GM08714 (cell line): Measurements from ENCODE around the gene SPRED2.

ENCODE experiments used
- H3K4me3 ChIP-seq: fragments of 200-500 bp; sonication (Bioruptor generic); 2 replicates; pipeline ENCODE4 v1.5.1; 2014; ENCODE audit warnings: mild to moderate bottlenecking, low read length, inconsistent platforms
- ZNF274 ChIP-seq: IDR thresholded peaks from 2 replicates; pipeline ENCODE4 v1.6.1; 2012; ENCODE audit warnings: mild to moderate bottlenecking, low read depth, low read length

The SPRED2 gene

DNA sequence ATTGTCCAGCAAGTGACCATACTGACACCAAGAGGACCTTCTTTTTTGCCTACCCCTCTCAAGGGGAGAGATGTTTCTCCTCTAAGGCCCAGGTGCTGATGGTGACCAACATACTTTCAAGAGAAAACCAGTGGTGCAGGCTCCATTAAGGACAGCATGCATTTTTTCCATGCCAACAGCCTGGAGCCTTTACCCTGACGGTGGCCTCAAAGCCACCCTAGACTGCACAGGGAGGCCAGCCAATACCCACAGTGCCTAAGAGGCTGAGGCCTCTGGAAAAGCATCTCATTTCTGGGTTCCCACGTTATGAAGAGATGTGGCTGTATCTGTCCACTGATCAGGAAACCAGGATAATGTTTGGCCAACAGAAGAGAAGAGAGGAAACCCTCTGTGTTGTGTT, 19.3 kb downstream of the SPRED2 start:
- H3K4me3 ChIP-seq = no peak overlapping the region

DNA sequence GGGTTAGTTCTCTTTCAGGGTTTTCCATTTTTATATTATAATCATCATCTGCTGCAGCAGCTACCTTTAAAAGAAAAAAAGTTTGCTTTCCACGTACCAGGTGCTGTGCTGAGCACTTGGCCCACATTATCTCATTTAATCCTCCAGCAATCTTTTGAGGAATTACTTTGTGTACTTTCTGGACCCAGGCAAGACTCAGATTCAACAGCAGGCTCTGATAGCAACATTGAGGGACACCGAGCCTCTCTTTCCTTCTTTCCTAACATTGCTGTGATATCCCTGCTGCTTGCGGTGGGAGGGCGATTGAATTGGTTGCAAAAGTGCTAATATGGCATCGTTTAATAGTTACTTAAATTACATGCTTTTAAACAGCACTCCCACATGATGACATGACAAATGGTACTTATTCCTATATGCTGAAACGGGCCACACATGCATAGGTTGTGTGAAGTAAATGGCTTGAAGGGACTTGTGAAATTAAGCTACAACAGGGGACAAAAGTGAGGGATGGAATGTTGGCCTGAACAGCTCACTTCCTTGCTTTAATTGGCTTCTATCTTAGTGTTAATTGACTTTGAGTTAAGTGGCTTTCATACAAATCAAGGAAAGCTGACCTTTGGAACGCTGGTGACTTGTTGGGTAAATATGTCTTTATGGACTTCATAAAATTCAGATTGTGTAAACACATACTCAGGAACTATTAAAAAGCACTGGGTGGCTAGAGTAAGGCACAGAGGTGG, 21.2 kb downstream of the SPRED2 start:
- no peak for TF ChIP-seq ZNF274
- no peak overlapping the region for H3K4me3 ChIP-seq

More for the DNA sequence above, 19.3 kb downstream of the SPRED2 start:
- no peak for TF ChIP-seq ZNF274

GRCh38 chr2:65409045-65409444, 23.4 kb downstream of the SPRED2 start:
- no peak overlapping the region for H3K4me3 ChIP-seq
- no peak for TF ChIP-seq ZNF274

- no peak for TF ChIP-seq ZNF274
- no peak overlapping the region for H3K4me3 ChIP-seq
These were observed 25.2 kb downstream of the SPRED2 start for GRCh38 chr2:65407240-65407639.

DNA sequence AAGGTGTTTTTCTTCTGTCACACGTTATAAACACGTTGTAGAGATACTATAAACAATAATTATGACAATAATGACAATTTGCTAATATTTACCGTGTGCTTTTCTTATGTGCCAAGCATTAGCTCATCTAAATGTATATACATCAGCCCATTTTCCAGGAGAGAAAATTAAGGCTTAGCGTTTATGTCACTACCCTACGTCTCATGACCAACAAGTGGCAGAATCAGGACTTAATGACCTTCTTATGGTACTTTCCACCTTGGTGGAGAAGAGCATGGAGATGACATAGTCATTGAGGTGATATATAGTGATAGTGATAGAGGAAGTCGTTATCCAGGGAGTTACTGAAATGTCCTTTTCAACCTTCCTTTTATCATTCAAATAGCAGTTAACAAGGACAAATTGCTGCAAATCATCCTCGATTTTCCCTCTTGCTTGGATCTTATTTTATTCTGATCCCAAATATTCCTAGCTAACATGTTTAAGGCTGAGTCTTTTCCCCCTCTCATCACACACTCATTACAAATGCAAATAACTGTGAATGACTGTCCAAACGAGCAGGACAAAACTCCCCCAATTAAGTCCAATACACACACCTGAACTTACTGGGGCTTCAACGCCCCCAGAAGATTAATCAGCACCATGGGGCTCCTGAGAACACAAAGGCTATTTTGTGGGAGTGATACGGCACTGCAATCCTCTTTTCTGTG, 27.3 kb downstream of the SPRED2 start:
- no peak overlapping the region for H3K4me3 ChIP-seq
- no peak for TF ChIP-seq ZNF274

DNA sequence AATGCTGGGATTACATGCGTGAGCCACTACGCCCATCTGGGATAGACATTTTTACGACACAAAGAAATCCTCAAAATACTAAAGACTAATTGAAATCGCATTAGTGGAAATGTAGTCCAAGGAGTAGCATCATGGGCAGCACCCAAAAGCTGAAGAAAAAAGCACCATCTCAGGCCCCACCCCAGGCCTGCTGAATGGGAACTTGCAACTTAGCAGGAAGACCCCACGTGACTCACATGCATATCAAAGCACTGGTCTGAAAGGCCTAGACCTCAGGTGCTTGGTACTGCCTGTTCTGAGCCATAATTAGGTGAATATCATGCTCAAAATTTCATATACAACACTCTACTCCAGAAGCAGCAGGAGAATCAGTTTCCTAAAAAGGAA, 28.9 kb downstream of the SPRED2 start:
- no peak overlapping the region for H3K4me3 ChIP-seq
- no peak for TF ChIP-seq ZNF274

- no peak for TF ChIP-seq ZNF274
- H3K4me3 ChIP-seq = no peak overlapping the region
These were observed 29.4 kb downstream of the SPRED2 start for GRCh38 chr2:65402780-65403528.

DNA sequence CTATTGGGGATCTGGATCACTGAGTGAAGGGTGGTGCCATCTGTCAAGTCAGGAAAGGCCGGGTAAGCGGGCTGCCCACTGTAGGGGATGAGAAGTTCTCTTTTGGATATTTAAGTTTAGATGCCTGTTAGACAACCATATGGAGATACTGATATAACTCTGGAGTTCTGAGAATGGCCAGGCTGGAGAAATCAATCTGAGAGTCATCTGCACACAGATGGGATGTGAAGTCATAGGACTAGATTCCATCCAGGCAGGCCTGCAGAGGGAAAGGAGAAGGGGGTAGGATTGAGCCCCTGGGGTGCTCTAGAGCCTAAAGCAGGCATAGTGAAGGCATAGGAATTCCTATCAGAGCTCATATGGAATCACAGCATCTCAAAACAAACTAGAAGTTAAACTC, 30.1 kb downstream of the SPRED2 start:
- H3K4me3 ChIP-seq = no peak overlapping the region
- TF ChIP-seq ZNF274 = no peak

GRCh38 chr2:65397122-65397521, 35.3 kb downstream of the SPRED2 start:
- no peak overlapping the region for H3K4me3 ChIP-seq
- TF ChIP-seq ZNF274 = no peak

DNA sequence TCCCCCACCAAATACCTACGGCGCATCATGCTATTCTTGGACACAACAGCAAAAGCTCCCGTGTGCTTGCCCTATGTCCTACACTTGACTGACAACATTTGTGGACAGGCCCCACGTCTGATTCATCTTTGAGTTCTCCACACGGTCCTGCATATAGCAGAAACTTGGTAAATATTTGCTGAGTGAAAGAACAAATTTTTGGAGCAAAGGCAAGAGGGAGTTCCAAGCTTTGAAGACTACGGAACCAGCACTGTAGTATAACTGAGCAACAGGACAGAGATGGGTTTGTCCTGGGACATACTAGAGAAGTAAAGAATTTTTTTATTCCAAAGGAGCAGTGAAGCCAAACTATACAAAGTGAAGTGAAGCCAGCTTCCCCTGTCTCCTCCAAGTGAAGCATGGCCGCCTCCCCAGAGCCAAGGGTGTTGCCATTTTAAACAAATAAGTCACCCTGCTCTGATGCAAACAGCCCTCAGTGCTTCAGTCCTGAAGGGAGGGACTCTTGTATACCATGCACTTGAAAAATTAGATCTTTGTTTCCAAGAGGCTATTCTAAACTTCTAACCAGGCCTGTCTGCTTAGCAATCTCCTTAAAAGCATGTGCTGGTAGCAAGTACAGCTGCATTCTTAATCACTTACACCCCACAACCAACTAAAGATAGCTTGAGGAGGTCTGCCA, 35.9 kb downstream of the SPRED2 start:
- H3K4me3 ChIP-seq = peak overlapping the region; percentile 37; the same call in 1 of the 2 replicates
- TF ChIP-seq ZNF274 = no peak

GRCh38 chr2:65395621-65396347, 36.6 kb downstream of the SPRED2 start:
- TF ChIP-seq ZNF274 = no peak
- H3K4me3 ChIP-seq = peak overlapping the region; percentile 37; the same call in 1 of the 2 replicates

- no peak for TF ChIP-seq ZNF274
- no peak overlapping the region for H3K4me3 ChIP-seq
These were observed 38.5 kb downstream of the SPRED2 start for GRCh38 chr2:65393743-65394422.

GRCh38 chr2:65393046-65393445, 39.4 kb downstream of the SPRED2 start:
- H3K4me3 ChIP-seq = no peak overlapping the region
- TF ChIP-seq ZNF274 = no peak

DNA sequence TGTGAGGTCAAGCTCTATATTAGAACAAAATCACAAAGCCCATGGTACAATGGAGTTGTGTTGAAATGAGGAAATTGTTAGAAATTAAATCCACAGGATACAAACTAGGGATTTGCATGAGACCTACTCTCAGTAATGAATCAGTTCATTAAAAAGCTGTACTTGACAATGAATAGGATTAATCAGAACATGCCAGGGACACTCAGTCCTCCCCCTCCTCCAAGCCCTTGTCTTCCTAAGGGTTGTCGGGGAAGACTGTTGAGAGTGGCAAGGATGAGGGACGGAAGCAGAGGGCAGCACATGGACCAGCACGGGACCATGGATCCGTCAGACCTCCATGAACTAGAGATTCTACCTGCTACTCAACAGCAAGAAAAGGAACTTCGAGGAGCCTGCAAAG, 39.8 kb downstream of the SPRED2 start:
- TF ChIP-seq ZNF274 = no peak
- no peak overlapping the region for H3K4me3 ChIP-seq
